CD14-positive monocyte (primary cell): ENCODE measurements around the gene TMEM191C. TPM values are rescaled to one million over a fixed set of nuclear protein-coding genes. Genes with fewer than 3 reads are reported as not detected.
A peak's percentile ranks its signal among the peaks of the same experiment; 100 is the strongest.

Source experiments
- DNase-seq, 3 donors: peaks; one replicate each; pipeline ENCODE4 v3.0.0-alpha.2; 2011 to 2022
- H2AFZ ChIP-seq: 2 replicates; pipeline ENCODE4 v1.6.0; 2012; ENCODE audit warnings: mild to moderate bottlenecking, low read depth, low read length, inconsistent platforms; ENCODE audit not compliant: insufficient read depth, poor library complexity, severe bottlenecking
- H3K27ac ChIP-seq, 2 donors: 1 replicate in 1 of 2; 2 replicates in 1 of 2; pipeline ENCODE4 v1.5.1; 2012 to 2013; ENCODE audit warnings: low read length in 2 of 2, control low read depth in 1 of 2, inconsistent platforms in 1 of 2, low read depth in 1 of 2, mild to moderate bottlenecking in 1 of 2
- H3K27me3 ChIP-seq, 2 donors: one replicate each; pipeline versions ENCODE4 v1.6.0 to v1.6.1; 2011 to 2013; ENCODE audit warnings: low read length in 2 of 2; ENCODE audit not compliant: control insufficient read depth in 2 of 2, insufficient read depth in 2 of 2
- H3K36me3 ChIP-seq, 2 donors: replicated peaks in 1 of 2; 1 replicate in 1 of 2; 2 replicates in 1 of 2; pipeline versions ENCODE4 v1.5.1 to v1.6.1; 2012 to 2013; ENCODE audit warnings: low read length in 2 of 2, control low read depth in 1 of 2, inconsistent platforms in 1 of 2, mild to moderate bottlenecking in 1 of 2; ENCODE audit not compliant: insufficient read depth in 2 of 2, control insufficient read depth in 1 of 2
- H3K4me1 ChIP-seq, 2 donors: 1 replicate in 1 of 2; 2 replicates in 1 of 2; pipeline versions ENCODE4 v1.5.1 to v1.6.1; 2012 to 2013; ENCODE audit warnings: low read length in 2 of 2, control low read depth in 1 of 2, inconsistent platforms in 1 of 2, mild to moderate bottlenecking in 1 of 2, moderate library complexity in 1 of 2; ENCODE audit not compliant: insufficient read depth in 2 of 2, control insufficient read depth in 1 of 2
- H3K4me2 ChIP-seq: replicated peaks from 2 replicates; pipeline ENCODE3; 2012; ENCODE audit warnings: low read length, moderate library complexity, mild to moderate bottlenecking; ENCODE audit not compliant: poor library complexity, severe bottlenecking; ENCODE audit errors: extremely low read depth
- H3K4me3 ChIP-seq, 3 experiments: fragments of 200-600 bp in 1 of 3; sonication (generic) in 1 of 3; replicated peaks in 1 of 3; 1 replicate in 2 of 3; 2 replicates in 1 of 3; pipeline ENCODE4 v1.5.1; 2011 to 2013; ENCODE audit warnings: low read length in 3 of 3, mild to moderate bottlenecking in 3 of 3, control low read depth in 2 of 3, low read depth in 2 of 3, inconsistent platforms in 1 of 3, moderate library complexity in 1 of 3
- H3K79me2 ChIP-seq: 2 replicates; pipeline ENCODE4 v1.6.0; 2012; ENCODE audit warnings: mild to moderate bottlenecking, control low read depth, inconsistent platforms, low read length, moderate library complexity; ENCODE audit not compliant: insufficient read depth
- H3K9ac ChIP-seq: 2 replicates; pipeline ENCODE4 v1.6.0; 2017; ENCODE audit warnings: low read length, mild to moderate bottlenecking; ENCODE audit not compliant: insufficient read depth, poor library complexity, severe bottlenecking
- H3K9me3 ChIP-seq, 2 donors: replicated peaks in 1 of 2; 1 replicate in 1 of 2; 2 replicates in 1 of 2; pipeline versions ENCODE4 v1.5.1 to v1.6.1; 2012 to 2013; ENCODE audit warnings: low read length in 2 of 2, control low read depth in 1 of 2; ENCODE audit not compliant: control insufficient read depth in 1 of 2, insufficient read depth in 1 of 2
- H4K20me1 ChIP-seq: 2 replicates; pipeline ENCODE4 v1.6.0; 2012; ENCODE audit warnings: mild to moderate bottlenecking, low read length, control low read depth, moderate library complexity; ENCODE audit not compliant: insufficient read depth
- H3K27ac Mint-ChIP-seq, 7 donors: one replicate each; pipeline ENCODE4 v1.8.0; 2020; ENCODE audit warnings: mild to moderate bottlenecking in 7 of 7, mixed read lengths in 7 of 7, moderate library complexity in 6 of 7, inconsistent platforms in 2 of 7
- H3K27me3 Mint-ChIP-seq, 3 donors: one replicate each; pipeline ENCODE4 v1.8.0; 2021 to 2022; ENCODE audit warnings: low read depth in 3 of 3, mild to moderate bottlenecking in 3 of 3, mixed read lengths in 3 of 3, moderate library complexity in 3 of 3, inconsistent platforms in 1 of 3
- H3K36me3 Mint-ChIP-seq, 2 donors: one replicate each; pipeline ENCODE4 v1.8.0; 2020; ENCODE audit warnings: mixed read lengths in 2 of 2, inconsistent platforms in 1 of 2, mild to moderate bottlenecking in 1 of 2
- H3K4me1 Mint-ChIP-seq: one replicate; pipeline ENCODE4 v1.8.0; 2020; ENCODE audit warnings: mild to moderate bottlenecking, mixed read lengths
- H3K4me3 Mint-ChIP-seq, 2 donors: one replicate each; pipeline ENCODE4 v1.8.0; 2020; ENCODE audit warnings: mild to moderate bottlenecking in 2 of 2, mixed read lengths in 2 of 2, moderate library complexity in 1 of 2
- H3K9me3 Mint-ChIP-seq, 7 donors: one replicate each; pipeline ENCODE4 v1.8.0; 2020 to 2022; ENCODE audit warnings: mixed read lengths in 7 of 7, mild to moderate bottlenecking in 6 of 7, moderate library complexity in 6 of 7, inconsistent platforms in 2 of 7
- CTCF ChIP-seq: fragments of 200-600 bp; IDR thresholded peaks from one replicate; pipeline ENCODE4 v1.8.0; 2022; ENCODE audit warnings: antibody characterized with exemption, mild to moderate bottlenecking
- WGBS: methylation state at CpG from one replicate; pipeline ENCODE4 v1.1.5; 2013; ENCODE audit warnings: missing lambda C conversion rate; ENCODE audit not compliant: insufficient coverage; 5-methylcytosine and 5-hydroxymethylcytosine counted together
- intact Hi-C, 2 donors: fragments of 100-400 bp; cut with micrococcal nuclease; formaldehyde crosslinking; loops; one replicate each; pipeline versions ENCODE4 v1.15.0 to v1.15.1; 2023
- polyA plus RNA-seq, 3 donors: library from polyadenylated mRNA; depleted of rRNA in 1 of 3; unstranded in 2 of 3; stranded (reverse) in 1 of 3; fragments of 300-500 nt in 2 of 3; fragments of >200 nt in 1 of 3; fragmentation: Illumina TruSeq in 2 of 3; gene quantifications; 1 replicate in 2 of 3; 2 replicates in 1 of 3; pipeline ENCODE4 v1.2.3, GENCODE V29; 2012 to 2021

The TMEM191C gene
- polyA plus RNA-seq, 3 donors = 1.6 to 4.5 (median 4.0) TPM

- Histone ChIP-seq H3K9ac (no peak overlapping the region), H3K4me1 (no peaks in the 10 kb centered on the region), H3K27me3 (no peaks in the 10 kb centered on the region), H4K20me1 (no peaks in the 10 kb centered on the region), H3K36me3 (peaks cover 15 to 27% of the 10 kb centered on the region in 2 donors), H3K4me2 (no peak overlapping the region), H3K9me3 (no peaks in the 10 kb centered on the region), H3K79me2 (no peaks in the 10 kb centered on the region), H3K27ac (no peak overlapping the region), H3K4me3 (no peak overlapping the region), H2AFZ (no peak overlapping the region)
- intact Hi-C loops = no loop called here
- peaks cover 0 to 1% (median 0%) of the 10 kb centered on the region in 3 donors for H3K27me3 Mint-ChIP-seq
- DNase-seq = no peak
- 98% methylated on average over 13 of the region's 19 CpGs for WGBS
- no peaks in the 10 kb centered on the region for H3K4me1 Mint-ChIP-seq
- H3K4me3 Mint-ChIP-seq = no peak overlapping the region
- H3K36me3 Mint-ChIP-seq = peaks cover 17 to 41% of the 10 kb centered on the region in 2 donors
- peak overlapping the region in 1 of 7 donors; percentile 41 for H3K27ac Mint-ChIP-seq
- no peak for TF ChIP-seq CTCF
- H3K9me3 Mint-ChIP-seq = no peaks in the 10 kb centered on the region
Observed at GRCh38 chr22:21450320-21450831, 16.8 kb upstream of the TMEM191C start.

GRCh38 chr22:21450858-21451353 is 16.3 kb upstream of the TMEM191C start:
- Histone ChIP-seq H3K4me2 (no peak overlapping the region), H3K4me1 (no peaks in the 10 kb centered on the region), H3K27me3 (no peaks in the 10 kb centered on the region), H3K9ac (no peak overlapping the region), H3K79me2 (no peaks in the 10 kb centered on the region), H3K4me3 (no peak overlapping the region), H3K9me3 (no peaks in the 10 kb centered on the region), H2AFZ (no peak overlapping the region), H3K27ac (no peak overlapping the region), H3K36me3 (peaks cover 10 to 22% of the 10 kb centered on the region in 2 donors), H4K20me1 (no peaks in the 10 kb centered on the region)
- H3K36me3 Mint-ChIP-seq = peaks cover 17 to 37% of the 10 kb centered on the region in 2 donors
- H3K4me3 Mint-ChIP-seq = no peak overlapping the region
- peaks cover 0 to 1% (median 0%) of the 10 kb centered on the region in 3 donors for H3K27me3 Mint-ChIP-seq
- intact Hi-C loops = no loop called here
- no CpG with 5 or more reads among the region's 9 CpGs for WGBS
- H3K4me1 Mint-ChIP-seq = no peaks in the 10 kb centered on the region
- TF ChIP-seq CTCF = no peak
- H3K9me3 Mint-ChIP-seq = no peaks in the 10 kb centered on the region
- no peak overlapping the region for H3K27ac Mint-ChIP-seq
- DNase-seq = no peak
